Measurements from ENCODE around the gene CCDC69. TPM values are rescaled to one million over a fixed set of nuclear protein-coding genes. Genes with fewer than 3 reads are reported as not detected.

The CCDC69 gene
- total RNA-seq, 1 experiment from 2014 or later: 2.8 TPM

GRCh38 chr5:151227918-151228447 is 4.1 kb upstream of the CCDC69 start:
- Mint-ChIP-seq H3K27me3 (ENCODE audit: insufficient read depth, unreplicated experiment) (no peaks in the 10 kb centered on the region), H3K27ac (ENCODE audit: low read depth, unreplicated experiment) (no peak overlapping the region), H3K4me3 (ENCODE audit: unreplicated experiment) (no peak overlapping the region), H3K9me3 (ENCODE audit: unreplicated experiment) (no peaks in the 10 kb centered on the region), H3K36me3 (ENCODE audit: insufficient read depth, unreplicated experiment) (no peaks in the 10 kb centered on the region), H3K4me1 (ENCODE audit: insufficient read depth, unreplicated experiment) (no peaks in the 10 kb centered on the region)
- ChIA-PET POLR2A (interaction anchor here (0.6 kb wide), 2 partner anchors 18 to 25 kb away, joined by 3 to 4 read pairs; no protein-coding TSS in a partner anchor), CTCF (interaction anchor here (0.6 to 4.0 kb wide), 6 partner anchors 10 to 225 kb away, joined by 3 to 34 read pairs (median 10); no protein-coding TSS in a partner anchor)
- TF ChIP-seq, protein P1, sequence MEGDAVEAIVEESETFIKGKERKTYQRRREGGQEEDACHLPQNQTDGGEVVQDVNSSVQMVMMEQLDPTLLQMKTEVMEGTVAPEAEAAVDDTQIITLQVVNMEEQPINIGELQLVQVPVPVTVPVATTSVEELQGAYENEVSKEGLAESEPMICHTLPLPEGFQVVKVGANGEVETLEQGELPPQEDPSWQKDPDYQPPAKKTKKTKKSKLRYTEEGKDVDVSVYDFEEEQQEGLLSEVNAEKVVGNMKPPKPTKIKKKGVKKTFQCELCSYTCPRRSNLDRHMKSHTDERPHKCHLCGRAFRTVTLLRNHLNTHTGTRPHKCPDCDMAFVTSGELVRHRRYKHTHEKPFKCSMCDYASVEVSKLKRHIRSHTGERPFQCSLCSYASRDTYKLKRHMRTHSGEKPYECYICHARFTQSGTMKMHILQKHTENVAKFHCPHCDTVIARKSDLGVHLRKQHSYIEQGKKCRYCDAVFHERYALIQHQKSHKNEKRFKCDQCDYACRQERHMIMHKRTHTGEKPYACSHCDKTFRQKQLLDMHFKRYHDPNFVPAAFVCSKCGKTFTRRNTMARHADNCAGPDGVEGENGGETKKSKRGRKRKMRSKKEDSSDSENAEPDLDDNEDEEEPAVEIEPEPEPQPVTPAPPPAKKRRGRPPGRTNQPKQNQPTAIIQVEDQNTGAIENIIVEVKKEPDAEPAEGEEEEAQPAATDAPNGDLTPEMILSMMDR (IDR thresholded peaks at IDR 0.05; ENCODE audit: unreplicated experiment): no peak
- no peak for DNase-seq (ENCODE audit: unreplicated experiment)
- no TSS peak for BruUV-seq (replicated peaks)
- intact Hi-C loops (cut with micrococcal nuclease): no loop called here

DNA sequence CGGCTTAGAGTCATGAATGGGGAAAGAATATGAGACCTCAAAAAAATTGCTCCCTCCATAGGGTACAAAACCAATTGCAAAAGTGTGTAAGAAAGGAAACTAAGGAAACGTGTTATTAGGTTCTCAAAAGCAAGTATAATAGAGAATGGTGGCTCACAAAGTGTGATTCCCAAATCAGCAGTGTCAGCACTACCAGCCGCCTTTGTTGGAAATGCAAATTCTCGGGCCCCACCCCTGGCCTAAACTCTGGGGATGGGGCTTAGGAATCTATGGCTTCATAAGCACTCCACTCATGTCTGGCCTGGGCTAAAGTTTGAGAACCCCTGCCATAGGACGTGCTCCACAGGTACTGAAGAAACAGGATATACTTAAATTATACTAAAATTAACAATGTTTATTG is 1.6 kb upstream of the CCDC69 start:
- no peaks in the 10 kb centered on the region for H3K9me3 Mint-ChIP-seq (ENCODE audit: unreplicated experiment)
- TF ChIP-seq, protein P1 (IDR thresholded peaks at IDR 0.05; ENCODE audit: unreplicated experiment): no peak
- H3K27me3 Mint-ChIP-seq (ENCODE audit: insufficient read depth, unreplicated experiment): no peaks in the 10 kb centered on the region
- no peak overlapping the region for H3K27ac Mint-ChIP-seq (ENCODE audit: low read depth, unreplicated experiment)
- DNase-seq (ENCODE audit: unreplicated experiment): no peak
- no peaks in the 10 kb centered on the region for H3K36me3 Mint-ChIP-seq (ENCODE audit: insufficient read depth, unreplicated experiment)
- no peak overlapping the region for H3K4me3 Mint-ChIP-seq (ENCODE audit: unreplicated experiment)
- no TSS peak for BruUV-seq (replicated peaks)
- H3K4me1 Mint-ChIP-seq (ENCODE audit: insufficient read depth, unreplicated experiment): peaks cover 18% of the 10 kb centered on the region
- intact Hi-C loops (cut with micrococcal nuclease): no loop called here
- ChIA-PET POLR2A (no interaction called here), CTCF (interaction anchor here (1.6 to 4.5 kb wide), 3 partner anchors 12 to 99 kb away, joined by 3 to 36 read pairs (median 21); no protein-coding TSS in a partner anchor)

DNA sequence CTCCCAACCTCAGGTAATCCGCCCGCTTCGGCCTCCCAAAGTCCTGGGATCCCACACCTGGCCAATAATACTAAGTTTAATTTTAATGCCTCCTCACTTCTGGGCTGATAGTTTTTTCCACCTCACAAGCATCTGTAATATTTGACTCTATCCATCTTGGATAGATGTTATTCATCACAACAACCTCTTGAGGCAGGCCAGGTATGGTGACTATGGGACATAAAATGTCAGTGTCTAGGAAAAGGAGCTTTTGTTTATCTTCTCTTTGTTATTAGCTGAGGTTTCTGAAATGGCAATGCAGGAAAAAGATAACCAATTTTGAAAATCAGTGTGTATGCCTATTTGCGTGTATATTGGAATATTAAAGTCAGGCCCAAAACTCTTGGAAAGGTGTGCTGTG is 1.2 kb upstream of the CCDC69 start:
- intact Hi-C loops (cut with micrococcal nuclease): no loop called here
- no TSS peak for BruUV-seq (replicated peaks)
- POLR2A ChIA-PET: interaction anchor here (2.4 kb wide), 1 partner anchor 13 kb away, joined by 10 read pairs; no protein-coding TSS in a partner anchor
- no peak overlapping the region for H3K4me3 Mint-ChIP-seq (ENCODE audit: unreplicated experiment)
- CTCF ChIA-PET: interaction anchor here (0.7 to 4.5 kb wide), 7 partner anchors 13 to 677 kb away, joined by 3 to 36 read pairs (median 5); no protein-coding TSS in a partner anchor
- no peaks in the 10 kb centered on the region for H3K9me3 Mint-ChIP-seq (ENCODE audit: unreplicated experiment)
- no peak overlapping the region for H3K27ac Mint-ChIP-seq (ENCODE audit: low read depth, unreplicated experiment)
- peaks cover 18% of the 10 kb centered on the region for H3K4me1 Mint-ChIP-seq (ENCODE audit: insufficient read depth, unreplicated experiment)
- H3K27me3 Mint-ChIP-seq (ENCODE audit: insufficient read depth, unreplicated experiment): no peaks in the 10 kb centered on the region
- TF ChIP-seq, protein P1 (IDR thresholded peaks at IDR 0.05; ENCODE audit: unreplicated experiment): no peak
- no peaks in the 10 kb centered on the region for H3K36me3 Mint-ChIP-seq (ENCODE audit: insufficient read depth, unreplicated experiment)
- no peak for DNase-seq (ENCODE audit: unreplicated experiment)

DNA sequence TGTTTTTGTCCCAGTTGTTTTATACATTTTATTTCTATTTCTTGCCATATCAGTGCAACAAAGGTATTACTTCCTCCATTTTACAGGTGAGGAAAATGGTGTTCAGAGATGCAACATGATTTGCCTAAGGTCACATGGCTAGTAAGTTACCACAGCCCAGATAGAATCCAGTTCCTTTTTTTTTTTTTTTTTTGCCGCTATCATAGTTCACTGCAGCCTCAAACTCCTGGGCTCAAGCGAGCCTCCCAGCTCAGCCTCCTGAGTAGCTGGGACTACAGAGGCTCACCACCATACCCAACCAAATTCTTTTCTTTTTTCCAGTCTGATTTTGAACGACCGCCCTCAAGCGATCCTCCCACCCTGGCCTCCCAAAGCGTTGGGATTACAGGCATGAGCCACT is 480 bp upstream of the CCDC69 start:
- Mint-ChIP-seq H3K4me1 (ENCODE audit: insufficient read depth, unreplicated experiment) (peaks cover 18% of the 10 kb centered on the region), H3K9me3 (ENCODE audit: unreplicated experiment) (no peaks in the 10 kb centered on the region), H3K27me3 (ENCODE audit: insufficient read depth, unreplicated experiment) (no peaks in the 10 kb centered on the region), H3K4me3 (ENCODE audit: unreplicated experiment) (peak overlapping the region; percentile 84), H3K36me3 (ENCODE audit: insufficient read depth, unreplicated experiment) (no peaks in the 10 kb centered on the region), H3K27ac (ENCODE audit: low read depth, unreplicated experiment) (no peak overlapping the region)
- intact Hi-C loops (cut with micrococcal nuclease): loop anchor here (1.0 kb wide), 1 partner anchor 10 kb away; no protein-coding TSS in a partner anchor
- TF ChIP-seq, protein P1 (IDR thresholded peaks at IDR 0.05; ENCODE audit: unreplicated experiment): no peak
- ChIA-PET CTCF (interaction anchor here (0.6 to 4.5 kb wide), 17 partner anchors 9 to 676 kb away, joined by 3 to 36 read pairs (median 5); no protein-coding TSS in a partner anchor), POLR2A (interaction anchor here (1.0 to 2.4 kb wide), 9 partner anchors 10 to 51 kb away, joined by 3 to 22 read pairs (median 5); partner anchors contain the start of gene GM2A)
- DNase-seq (ENCODE audit: unreplicated experiment): no peak
- no TSS peak for BruUV-seq (replicated peaks)
